ENCODE data around the gene FRMD4A.

DNA sequence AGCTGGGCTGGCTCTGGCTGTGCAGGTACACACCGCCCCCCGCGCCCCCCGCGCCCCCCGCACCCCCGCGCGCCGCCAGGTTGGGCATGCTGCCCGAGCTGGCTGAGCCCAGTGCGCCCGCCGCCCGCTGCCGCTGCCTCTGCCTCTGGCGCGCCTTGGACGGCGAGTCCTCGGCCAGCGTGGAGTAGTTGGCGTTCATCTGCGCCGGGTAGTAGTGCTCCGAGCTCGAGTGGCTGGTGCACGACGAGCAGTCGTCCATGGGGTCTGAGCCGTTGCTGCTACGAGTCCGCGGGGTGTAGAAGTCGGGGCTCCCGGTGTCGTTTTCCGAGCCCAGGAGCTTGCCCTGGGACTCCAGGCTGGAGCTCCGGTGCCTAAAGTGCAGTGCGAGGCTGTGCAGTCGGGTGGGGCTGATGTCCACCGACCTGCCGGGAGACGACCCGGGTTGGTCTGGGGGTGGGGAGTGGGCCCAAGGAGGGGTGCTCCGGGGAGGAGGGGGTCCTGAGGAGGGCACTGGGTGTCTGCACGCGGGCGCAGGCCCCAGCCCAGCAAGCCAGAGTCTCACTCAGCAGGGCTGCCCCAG, 673.5 kb downstream of the FRMD4A start:
- TF ChIP-seq, protein P1, sequence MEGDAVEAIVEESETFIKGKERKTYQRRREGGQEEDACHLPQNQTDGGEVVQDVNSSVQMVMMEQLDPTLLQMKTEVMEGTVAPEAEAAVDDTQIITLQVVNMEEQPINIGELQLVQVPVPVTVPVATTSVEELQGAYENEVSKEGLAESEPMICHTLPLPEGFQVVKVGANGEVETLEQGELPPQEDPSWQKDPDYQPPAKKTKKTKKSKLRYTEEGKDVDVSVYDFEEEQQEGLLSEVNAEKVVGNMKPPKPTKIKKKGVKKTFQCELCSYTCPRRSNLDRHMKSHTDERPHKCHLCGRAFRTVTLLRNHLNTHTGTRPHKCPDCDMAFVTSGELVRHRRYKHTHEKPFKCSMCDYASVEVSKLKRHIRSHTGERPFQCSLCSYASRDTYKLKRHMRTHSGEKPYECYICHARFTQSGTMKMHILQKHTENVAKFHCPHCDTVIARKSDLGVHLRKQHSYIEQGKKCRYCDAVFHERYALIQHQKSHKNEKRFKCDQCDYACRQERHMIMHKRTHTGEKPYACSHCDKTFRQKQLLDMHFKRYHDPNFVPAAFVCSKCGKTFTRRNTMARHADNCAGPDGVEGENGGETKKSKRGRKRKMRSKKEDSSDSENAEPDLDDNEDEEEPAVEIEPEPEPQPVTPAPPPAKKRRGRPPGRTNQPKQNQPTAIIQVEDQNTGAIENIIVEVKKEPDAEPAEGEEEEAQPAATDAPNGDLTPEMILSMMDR (conservative IDR thresholded peaks at IDR 0.05 in 1 of 2, IDR thresholded peaks at IDR 0.05 in 1 of 2; ENCODE audit: extremely low read depth in 1 of 2, insufficient read depth in 1 of 2, low read depth in 1 of 2, low read length in 2 of 2), result no peak
- TF ChIP-seq EZH2 (IDR thresholded peaks at IDR 0.05; ENCODE audit: borderline replicate concordance, low read length), result no peak
